Esophagus (tissue), 2 donors: ENCODE results near the gene DIP2A. TPM values are rescaled to one million over a fixed set of nuclear protein-coding genes. Genes with fewer than 3 reads are reported as not detected.

Source experiments
- H3K27ac ChIP-seq, 2 donors: one replicate each; pipeline ENCODE4 v1.5.1; 2013; ENCODE audit warnings: low read depth in 2 of 2, mild to moderate bottlenecking in 2 of 2, inconsistent platforms in 1 of 2, low read length in 1 of 2, moderate library complexity in 1 of 2
- H3K27me3 ChIP-seq, 2 donors: one replicate each; pipeline ENCODE4 v1.6.1; 2013; ENCODE audit warnings: low read length in 2 of 2, control low read depth in 1 of 2, mild to moderate bottlenecking in 1 of 2; ENCODE audit not compliant: insufficient read depth in 2 of 2, control insufficient read depth in 1 of 2
- H3K36me3 ChIP-seq, 2 donors: one replicate each; pipeline ENCODE4 v1.6.1; 2013; ENCODE audit warnings: low read length in 1 of 2; ENCODE audit not compliant: control insufficient read depth in 2 of 2, insufficient read depth in 2 of 2
- H3K4me1 ChIP-seq, 2 donors: one replicate each; pipeline ENCODE4 v1.6.1; 2013; ENCODE audit warnings: low read length in 1 of 2; ENCODE audit not compliant: control insufficient read depth in 2 of 2, insufficient read depth in 2 of 2
- H3K4me3 ChIP-seq, 2 donors: one replicate each; pipeline ENCODE4 v1.5.1; 2013; ENCODE audit warnings: low read length in 2 of 2, mild to moderate bottlenecking in 2 of 2, low read depth in 1 of 2, moderate library complexity in 1 of 2
- H3K9me3 ChIP-seq, 2 donors: one replicate each; pipeline ENCODE4 v1.6.1; 2013; ENCODE audit warnings: mild to moderate bottlenecking in 2 of 2, low read depth in 1 of 2, low read length in 1 of 2, moderate library complexity in 1 of 2; ENCODE audit not compliant: control insufficient read depth in 2 of 2, insufficient read depth in 1 of 2
- whole genome bisulfite sequencing, 2 donors: extraction: QIAGEN DNeasy Blood & Tissue Kit; methylation state at CpG; one replicate each; pipeline ENCODE4 v1.1.7; 2013; 5-methylcytosine and 5-hydroxymethylcytosine counted together
- polyA plus RNA-seq, 2 donors: library from polyadenylated mRNA; stranded (reverse); fragments of 200-250 nt; gene quantifications; one replicate each; pipeline ENCODE4 v1.2.3, GENCODE V29; 2013
- donor health status: healthy with polysubstance abuse.
- donor health status: Bipolar disorder and iron deficiency.

The DIP2A gene
- polyA plus RNA-seq, 2 donors = 15.3 to 29.7 TPM

DNA sequence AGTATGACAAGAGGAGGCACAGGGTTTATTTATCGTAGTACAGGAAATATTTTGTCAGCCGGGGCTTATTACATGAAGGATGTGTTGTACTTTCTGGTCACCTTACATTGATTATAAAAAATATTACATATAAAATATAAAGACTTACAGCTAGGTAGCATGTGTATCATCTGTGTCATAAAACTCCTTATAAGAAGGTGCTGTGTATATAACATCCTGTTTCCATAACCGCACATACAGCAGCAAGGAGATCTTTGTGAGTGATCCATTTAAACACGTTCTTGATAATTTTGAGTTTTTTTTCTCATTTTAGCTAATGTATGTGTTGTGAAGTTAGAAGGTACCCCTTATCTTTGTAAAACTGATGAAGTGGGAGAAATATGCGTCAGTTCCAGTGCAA, 86.1 kb downstream of the DIP2A start:
- H3K4me1 ChIP-seq = peaks cover 0 to 9% of the 10 kb centered on the region in 2 donors
- no peaks in the 10 kb centered on the region for H3K9me3 ChIP-seq
- no peaks in the 10 kb centered on the region for H3K27me3 ChIP-seq
- H3K27ac ChIP-seq = no peak overlapping the region
- peaks cover 17 to 44% of the 10 kb centered on the region in 2 donors for H3K36me3 ChIP-seq
- 85% methylated on average over 5 of the region's 5 CpGs for WGBS, 2 donors
- H3K4me3 ChIP-seq = no peak overlapping the region

DNA sequence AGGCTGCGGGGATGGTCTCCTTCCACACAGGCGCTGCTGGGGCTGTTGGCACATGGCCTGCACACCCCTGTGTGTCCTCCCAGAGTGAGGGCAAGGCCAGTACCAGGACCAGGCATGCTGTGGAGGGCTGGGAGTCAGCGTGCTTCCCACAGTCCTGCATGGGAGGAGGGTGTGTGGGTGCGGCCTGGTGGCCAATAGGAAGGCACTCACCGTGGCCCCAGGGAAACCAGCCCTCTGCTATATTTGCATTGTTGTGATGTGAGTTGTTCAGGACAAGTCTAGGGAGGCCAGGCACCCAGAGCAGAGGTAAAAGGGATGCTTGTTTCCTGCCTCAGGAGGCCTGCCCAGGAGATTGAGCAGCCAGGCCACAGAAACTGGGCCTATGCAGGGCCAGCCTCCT, 86.7 kb downstream of the DIP2A start:
- WGBS, 2 donors = 68 to 81% methylated on average over 5 of the region's 5 CpGs
- H3K36me3 ChIP-seq = peaks cover 11 to 44% of the 10 kb centered on the region in 2 donors
- H3K4me3 ChIP-seq = no peak overlapping the region

GRCh38 chr21:46545911-46546310, 87.2 kb downstream of the DIP2A start:
- no peak overlapping the region for H3K4me3 ChIP-seq
- H3K36me3 ChIP-seq = peaks cover 10 to 49% of the 10 kb centered on the region in 2 donors
- H3K4me1 ChIP-seq = peaks cover 0 to 9% of the 10 kb centered on the region in 2 donors
- no peaks in the 10 kb centered on the region for H3K9me3 ChIP-seq
- no peak overlapping the region for H3K27ac ChIP-seq
- WGBS, 2 donors = 85 to 87% methylated on average over 8 of the region's 8 CpGs
- no peaks in the 10 kb centered on the region for H3K27me3 ChIP-seq

More for the DNA sequence above, 86.7 kb downstream of the DIP2A start:
- no peaks in the 10 kb centered on the region for H3K27me3 ChIP-seq
- H3K9me3 ChIP-seq = no peaks in the 10 kb centered on the region
- H3K4me1 ChIP-seq = peaks cover 0 to 9% of the 10 kb centered on the region in 2 donors
- no peak overlapping the region for H3K27ac ChIP-seq

GRCh38 chr21:46546799-46547198, 88.1 kb downstream of the DIP2A start:
- Histone ChIP-seq H3K4me3 (no peak overlapping the region), H3K27ac (no peak overlapping the region), H3K9me3 (no peaks in the 10 kb centered on the region), H3K27me3 (no peaks in the 10 kb centered on the region), H3K36me3 (peaks cover 12 to 48% of the 10 kb centered on the region in 2 donors), H3K4me1 (peaks cover 0 to 9% of the 10 kb centered on the region in 2 donors)
- WGBS, 2 donors = 97 to 98% methylated on average over 15 of the region's 15 CpGs

DNA sequence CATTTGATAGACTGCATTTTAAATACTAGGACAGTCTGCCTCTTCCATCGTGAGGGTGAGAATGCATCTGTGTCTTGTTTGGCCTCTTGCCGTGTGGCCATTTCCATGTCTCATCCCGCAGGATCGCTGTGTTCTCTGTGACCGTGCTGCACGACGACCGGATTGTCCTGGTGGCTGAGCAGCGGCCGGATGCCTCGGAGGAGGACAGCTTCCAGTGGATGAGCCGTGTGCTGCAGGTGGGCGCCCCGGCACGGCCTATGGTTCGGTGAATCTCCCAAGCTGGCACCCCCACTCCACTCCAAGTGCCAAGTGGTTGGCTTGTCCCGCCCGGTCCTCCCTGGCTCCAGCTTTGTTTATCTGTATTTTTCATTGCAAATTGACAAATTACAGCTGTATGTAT, 91.0 kb downstream of the DIP2A start:
- WGBS, 2 donors = 92 to 95% methylated on average over 18 of the region's 18 CpGs
- no peak overlapping the region for H3K4me3 ChIP-seq

GRCh38 chr21:46550116-46550941, 91.6 kb downstream of the DIP2A start:
- peak overlapping the region in 1 of 2 donors; percentile 61 for H3K27ac ChIP-seq
- WGBS, 2 donors = 77 to 81% methylated on average over 12 of the region's 12 CpGs
- H3K4me3 ChIP-seq = no peak overlapping the region
- H3K4me1 ChIP-seq = peaks cover 0 to 6% of the 10 kb centered on the region in 2 donors
- no peaks in the 10 kb centered on the region for H3K9me3 ChIP-seq
- H3K36me3 ChIP-seq = peaks cover 22 to 56% of the 10 kb centered on the region in 2 donors
- H3K27me3 ChIP-seq = no peaks in the 10 kb centered on the region

More for the DNA sequence above, 91.0 kb downstream of the DIP2A start:
- peaks cover 20 to 53% of the 10 kb centered on the region in 2 donors for H3K36me3 ChIP-seq
- H3K27me3 ChIP-seq = no peaks in the 10 kb centered on the region
- no peak overlapping the region for H3K27ac ChIP-seq
- H3K9me3 ChIP-seq = no peaks in the 10 kb centered on the region
- H3K4me1 ChIP-seq = peaks cover 0 to 9% of the 10 kb centered on the region in 2 donors

DNA sequence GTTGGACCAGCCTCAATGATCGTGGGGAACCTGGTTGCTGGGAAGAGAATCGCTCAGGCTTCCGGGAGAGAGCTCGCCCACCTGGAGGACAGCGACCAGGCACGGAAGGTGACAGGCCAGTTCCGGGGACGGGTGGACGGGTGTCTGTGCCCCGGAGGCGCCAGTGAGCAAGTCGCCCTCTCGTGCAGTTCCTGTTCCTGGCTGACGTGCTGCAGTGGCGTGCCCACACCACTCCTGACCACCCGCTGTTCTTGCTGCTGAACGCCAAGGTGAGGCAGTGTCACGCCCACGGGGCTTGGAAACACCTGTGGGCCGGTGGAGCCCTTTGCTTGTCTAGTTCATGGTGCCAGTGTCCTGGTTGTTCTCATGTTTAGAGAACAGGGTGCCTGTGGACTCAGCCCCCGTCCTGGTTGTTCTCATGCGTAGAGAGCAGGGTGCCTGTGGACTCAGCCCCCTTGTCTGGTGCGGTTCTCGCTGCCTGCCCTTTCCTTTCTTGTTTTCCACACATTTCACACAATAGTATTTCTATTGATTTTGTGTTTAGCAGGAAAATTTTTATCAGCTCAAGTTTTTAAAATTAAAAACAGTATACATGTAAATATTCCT, 93.0 kb downstream of the DIP2A start:
- Histone ChIP-seq H3K36me3 (peaks cover 19 to 50% of the 10 kb centered on the region in 2 donors), H3K27ac (peak overlapping the region; percentile 38 to 42), H3K4me1 (no peaks in the 10 kb centered on the region), H3K9me3 (no peaks in the 10 kb centered on the region), H3K27me3 (no peaks in the 10 kb centered on the region), H3K4me3 (no peak overlapping the region)
- WGBS, 2 donors = 81% methylated on average over 24 of the region's 24 CpGs

DNA sequence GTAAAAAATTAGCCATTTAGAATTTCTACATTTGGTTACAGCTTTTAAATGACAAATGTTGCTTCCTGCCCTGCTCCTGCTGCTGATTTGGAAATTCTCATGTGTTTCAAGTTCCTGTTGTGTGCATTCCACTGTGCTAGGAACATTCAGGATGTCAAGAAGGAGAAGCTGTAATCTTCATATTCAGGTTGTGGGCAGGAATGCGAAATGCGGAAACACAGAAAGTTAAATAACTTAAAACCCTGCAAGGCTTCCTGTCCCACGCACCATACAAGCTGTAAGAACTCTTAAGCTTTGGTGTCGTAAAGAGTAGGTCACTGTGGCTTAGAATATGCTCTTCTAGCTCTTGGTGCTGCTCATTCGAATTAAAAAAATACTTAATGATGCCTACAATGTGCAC, 93.6 kb downstream of the DIP2A start:
- Histone ChIP-seq H3K36me3 (peaks cover 19 to 54% of the 10 kb centered on the region in 2 donors), H3K27me3 (no peaks in the 10 kb centered on the region), H3K9me3 (no peaks in the 10 kb centered on the region), H3K4me1 (no peaks in the 10 kb centered on the region), H3K4me3 (no peak overlapping the region), H3K27ac (no peak overlapping the region)
- 79 to 86% methylated on average over 5 of the region's 5 CpGs for WGBS, 2 donors

GRCh38 chr21:46552865-46553379, 94.2 kb downstream of the DIP2A start:
- 96 to 98% methylated on average over 5 of the region's 5 CpGs for WGBS, 2 donors
- H3K27ac ChIP-seq = peak overlapping the region in 1 of 2 donors; percentile 34
- H3K4me3 ChIP-seq = no peak overlapping the region
- peaks cover 19 to 58% of the 10 kb centered on the region in 2 donors for H3K36me3 ChIP-seq
- no peaks in the 10 kb centered on the region for H3K4me1 ChIP-seq
- no peaks in the 10 kb centered on the region for H3K9me3 ChIP-seq
- H3K27me3 ChIP-seq = no peaks in the 10 kb centered on the region
